GM19238 (cell line): Measurements from ENCODE around the gene KCNE2.
"Not testable (repeated sequence)": the region's sequence is repeated elsewhere in the genome, so short reads cannot be mapped to it uniquely, and the experiment has no call there.

Experiments used
- DNase-seq: peaks from one replicate; pipeline ENCODE4 v3.0.0; 2011; ENCODE audit warnings: low spot score; ENCODE audit not compliant: insufficient read length

KCNE2 gene

GRCh38 chr21:34353182-34353581 lies 10.6 kb upstream of the KCNE2 start:
- no peak for DNase-seq

- no peak for DNase-seq
Observed at GRCh38 chr21:34354836-34355235, 9.0 kb upstream of the KCNE2 start.

DNA sequence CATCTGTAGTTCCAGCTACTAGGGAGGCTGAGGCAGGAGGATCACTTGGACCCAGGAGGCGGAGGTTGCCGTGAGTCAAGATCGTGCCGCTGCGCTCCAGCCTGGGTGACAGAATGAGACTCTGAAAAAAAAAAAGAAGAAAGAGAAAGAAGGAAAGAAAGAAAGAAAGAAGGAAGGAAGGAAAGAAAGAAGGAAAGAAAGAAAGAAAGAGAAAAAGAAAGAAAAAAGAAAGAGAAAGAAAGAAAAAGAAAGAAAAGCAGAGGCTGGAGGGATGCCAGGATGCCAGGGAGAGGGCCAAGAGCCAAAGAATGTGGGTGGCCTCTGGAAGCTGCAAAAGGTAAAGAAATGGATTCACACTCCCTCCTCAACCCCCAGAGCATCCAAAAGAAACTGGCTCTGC lies 8.2 kb upstream of the KCNE2 start:
- DNase-seq: no peak

DNA sequence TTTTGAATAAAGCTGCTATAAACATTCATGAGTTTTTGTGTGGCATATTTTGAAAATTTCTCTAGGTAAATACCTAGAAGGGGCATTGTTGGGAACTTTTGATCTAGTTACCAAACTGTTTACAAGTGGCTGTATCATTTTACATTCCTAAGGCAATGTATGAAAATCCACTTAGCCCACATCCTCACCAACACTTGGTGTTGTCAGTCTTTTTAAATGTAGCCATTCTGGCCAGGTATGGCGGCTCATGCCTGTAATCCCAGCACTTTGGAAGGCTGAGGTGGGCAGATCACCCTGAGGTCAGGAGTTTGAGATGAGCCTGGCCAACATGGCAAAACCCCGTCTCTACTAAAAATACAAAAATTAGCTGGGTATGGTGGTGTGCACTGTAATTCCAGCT lies 5.9 kb upstream of the KCNE2 start:
- no peak for DNase-seq

DNA sequence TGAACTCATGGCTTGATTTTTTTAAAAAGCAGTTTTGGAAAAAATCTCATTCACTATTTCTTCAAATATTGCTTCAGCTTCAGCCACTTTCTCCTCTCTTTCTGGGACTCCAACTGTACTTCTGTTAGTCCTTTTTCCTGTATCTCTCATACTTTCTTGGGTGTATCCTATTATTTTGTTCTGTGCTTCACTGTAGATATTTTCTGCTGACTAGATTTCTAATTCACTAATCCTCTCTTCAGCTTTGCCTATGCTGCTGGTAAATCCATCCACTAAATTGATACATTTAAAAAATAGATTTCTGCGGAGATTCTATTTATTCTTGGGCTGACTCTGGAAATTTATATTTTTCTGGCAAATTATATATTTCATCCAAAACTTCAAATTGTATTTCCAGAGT lies 4.9 kb upstream of the KCNE2 start:
- DNase-seq: no peak

- no peak for DNase-seq
Observed at GRCh38 chr21:34360488-34361241, 3.1 kb upstream of the KCNE2 start.

- DNase-seq: no peak
Observed at GRCh38 chr21:34362136-34362444, 1.7 kb upstream of the KCNE2 start.

GRCh38 chr21:34362670-34363069 lies 1.1 kb upstream of the KCNE2 start:
- DNase-seq: no peak

GRCh38 chr21:34364921-34365320 lies 1.1 kb downstream of the KCNE2 start:
- DNase-seq: no peak

DNA sequence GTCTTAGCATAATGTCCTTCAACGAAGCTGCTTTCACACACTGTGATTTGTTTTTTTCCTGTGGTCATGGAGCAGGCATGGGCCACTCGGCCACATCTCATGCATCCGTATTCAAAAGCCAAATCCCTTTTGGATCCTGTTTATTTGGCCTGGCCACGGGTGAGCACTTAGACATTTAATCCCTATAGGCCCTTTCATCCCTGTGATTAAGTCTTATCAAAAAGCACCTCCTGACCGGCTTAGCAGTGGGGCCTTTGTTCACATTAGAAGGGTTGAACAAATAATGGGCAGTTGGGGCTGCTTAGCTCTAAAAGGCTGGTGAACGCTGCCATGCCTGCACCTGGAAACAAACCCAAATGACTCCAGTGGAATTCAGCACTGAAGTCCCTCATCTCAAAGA lies 2.0 kb downstream of the KCNE2 start:
- no peak for DNase-seq

DNA sequence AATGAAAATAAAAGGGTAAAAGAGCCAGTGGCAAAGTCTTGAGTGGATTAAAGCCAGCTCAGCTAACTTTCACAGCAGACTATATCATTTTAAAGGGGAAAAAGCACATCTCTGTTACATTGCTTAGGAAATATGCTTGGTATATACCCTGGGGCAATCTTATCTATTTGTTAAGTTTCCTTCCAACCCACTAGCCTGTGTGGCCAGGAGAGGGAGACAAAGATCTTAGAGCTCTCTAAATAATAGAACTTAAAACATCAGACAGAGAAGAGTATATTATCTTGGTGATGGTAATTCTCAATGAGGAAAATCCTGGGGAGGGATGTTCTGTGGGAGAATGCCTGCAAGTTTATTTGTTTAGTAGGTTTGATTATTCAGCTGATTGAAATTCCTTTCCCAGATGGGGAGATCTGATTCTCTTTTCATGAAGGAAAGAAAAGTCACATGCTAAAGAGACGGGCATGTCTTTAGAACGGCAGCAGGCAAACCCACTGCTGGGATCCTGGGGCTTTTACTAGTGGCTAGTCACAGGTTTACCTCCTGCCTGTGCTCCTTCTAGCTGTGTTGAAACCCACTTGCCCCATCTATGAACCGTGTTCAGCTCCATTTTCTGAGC lies 3.6 kb downstream of the KCNE2 start:
- no peak for DNase-seq

- DNase-seq: no peak
Observed at GRCh38 chr21:34369741-34370140, 5.9 kb downstream of the KCNE2 start.

DNA sequence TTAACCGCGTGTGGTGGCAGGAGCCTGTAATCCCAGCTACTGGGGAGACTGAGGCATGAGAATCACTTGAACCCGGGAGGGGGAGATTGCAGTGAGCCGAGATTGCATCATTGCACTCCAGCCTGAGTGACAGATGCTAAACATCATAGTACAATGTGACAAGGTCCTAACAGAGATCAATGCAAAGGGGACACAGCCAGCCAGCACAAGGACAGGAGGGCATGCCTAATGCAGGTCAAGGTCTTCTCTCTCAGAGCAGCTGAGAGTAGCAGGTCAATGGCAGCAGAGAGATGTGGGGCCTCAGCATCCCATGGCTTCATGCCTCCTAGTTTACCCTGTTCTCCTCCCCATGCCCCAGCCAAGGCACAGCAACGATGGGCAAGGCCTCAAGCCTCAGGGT lies 8.5 kb downstream of the KCNE2 start:
- DNase-seq: no peak

DNA sequence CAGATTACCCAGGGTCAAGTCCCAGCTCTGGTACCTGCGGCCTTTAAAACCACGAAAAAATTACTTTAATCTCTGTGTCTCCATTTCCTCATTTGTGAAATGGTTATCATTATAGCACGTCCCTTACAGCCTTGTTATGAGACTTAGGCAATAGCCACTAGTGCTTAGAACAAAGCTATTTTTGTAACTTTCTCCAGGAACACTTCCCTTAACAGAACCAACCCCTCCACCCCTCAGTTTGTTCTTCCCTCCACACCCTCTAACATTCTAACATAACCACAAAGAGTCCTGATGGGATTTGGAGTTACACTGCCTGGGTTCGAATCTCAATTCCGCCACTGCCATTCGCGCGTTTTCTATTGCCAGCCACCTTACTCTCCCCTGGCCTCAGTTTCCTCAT lies 10.7 kb downstream of the KCNE2 start:
- not testable (repeated sequence) for DNase-seq

DNA sequence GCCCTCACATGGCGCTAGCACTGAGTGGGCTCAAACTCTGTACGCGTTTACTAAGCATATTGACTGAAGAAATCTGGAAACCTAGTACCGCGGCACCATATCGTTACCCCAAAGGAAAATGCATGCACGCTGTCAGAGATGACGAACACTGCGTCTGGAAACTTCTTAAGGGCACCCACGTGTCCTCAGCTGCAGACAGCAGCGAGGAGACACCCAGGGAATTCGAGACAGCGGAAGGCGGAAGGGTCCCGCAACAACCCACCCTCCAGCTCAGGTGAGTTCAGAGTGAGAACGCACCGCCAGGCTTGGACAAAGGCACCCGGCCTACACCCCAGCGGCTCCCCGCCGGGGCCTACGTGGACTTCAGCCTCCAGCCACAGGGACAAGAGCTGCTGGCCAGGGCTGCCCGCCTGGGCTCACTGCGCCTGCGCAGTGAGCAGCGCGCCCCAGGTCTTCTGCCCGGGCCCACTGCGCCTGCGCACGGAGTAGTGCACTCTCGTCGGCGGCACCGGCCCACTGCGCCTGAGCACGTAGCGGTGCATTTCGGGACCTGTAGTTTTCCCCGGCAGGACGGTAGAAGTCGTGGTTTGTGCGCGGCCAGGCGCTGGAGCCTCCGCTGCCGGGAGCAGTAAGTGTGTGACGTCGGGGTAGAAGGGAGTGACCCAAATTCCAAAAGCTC lies 11.3 kb downstream of the KCNE2 start, which contains the start of gene SMIM11:
SMIM11 (plus strand) TSS at position 568 of the 679 bp plus-strand sequence. CDS start 3,998 bp downstream, outside the sequence.
- DNase-seq: not testable (repeated sequence)

GRCh38 chr21:34375619-34375972 lies 11.8 kb downstream of the KCNE2 start:
- DNase-seq: not testable (repeated sequence)

DNA sequence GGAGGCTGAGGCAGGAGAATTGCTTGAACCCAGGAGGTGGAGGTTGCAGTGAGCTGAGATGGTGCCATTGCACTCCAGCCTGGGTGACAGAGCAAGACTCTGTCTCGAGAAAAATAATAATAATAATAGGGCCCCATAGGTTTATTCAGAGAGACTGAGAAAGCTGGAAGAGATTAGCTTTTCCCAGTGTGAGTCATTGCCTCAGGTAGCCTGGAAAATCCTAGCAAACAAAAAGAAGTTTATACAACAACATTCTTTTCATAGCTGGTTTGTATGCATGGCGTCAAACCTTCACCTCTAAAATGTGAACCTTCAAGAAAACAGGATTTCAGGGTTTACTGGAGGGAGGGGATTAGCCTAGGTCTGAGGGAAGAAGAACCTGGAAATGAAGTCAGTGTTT lies 19.3 kb downstream of the KCNE2 start:
- DNase-seq: not testable (repeated sequence)

DNA sequence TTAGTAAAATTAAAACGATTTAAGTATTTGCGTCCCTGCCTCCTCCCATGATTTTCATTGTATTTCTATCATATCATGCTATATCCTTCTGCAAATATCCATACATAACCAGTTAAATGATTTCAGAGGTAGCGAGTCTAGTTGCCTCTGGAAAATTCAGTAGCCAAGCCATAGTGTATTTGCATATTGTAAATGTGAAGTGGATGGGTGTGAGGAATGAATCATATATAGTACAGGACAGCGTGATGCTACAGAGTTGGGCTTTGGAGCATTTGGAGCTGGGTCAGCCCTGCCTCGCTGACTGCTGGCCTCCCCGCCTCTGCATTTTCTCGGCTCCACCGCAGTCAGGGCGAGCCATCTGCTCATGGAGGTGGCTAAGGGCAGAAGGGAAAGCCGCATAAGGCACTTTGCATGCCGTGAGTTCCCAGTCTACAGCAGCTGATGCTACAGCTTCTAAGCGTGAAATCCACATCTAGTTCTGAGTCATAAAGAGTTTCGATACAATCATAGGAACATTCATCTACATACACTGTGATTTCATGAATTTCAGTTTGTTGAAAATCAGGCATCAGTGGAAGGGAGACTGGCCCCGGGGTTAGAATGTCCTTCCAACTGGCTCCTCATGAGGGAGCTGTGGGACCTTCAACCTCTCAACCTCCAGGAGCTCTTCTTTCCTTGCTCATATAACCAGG lies 20.1 kb downstream of the KCNE2 start:
- not testable (repeated sequence) for DNase-seq

DNA sequence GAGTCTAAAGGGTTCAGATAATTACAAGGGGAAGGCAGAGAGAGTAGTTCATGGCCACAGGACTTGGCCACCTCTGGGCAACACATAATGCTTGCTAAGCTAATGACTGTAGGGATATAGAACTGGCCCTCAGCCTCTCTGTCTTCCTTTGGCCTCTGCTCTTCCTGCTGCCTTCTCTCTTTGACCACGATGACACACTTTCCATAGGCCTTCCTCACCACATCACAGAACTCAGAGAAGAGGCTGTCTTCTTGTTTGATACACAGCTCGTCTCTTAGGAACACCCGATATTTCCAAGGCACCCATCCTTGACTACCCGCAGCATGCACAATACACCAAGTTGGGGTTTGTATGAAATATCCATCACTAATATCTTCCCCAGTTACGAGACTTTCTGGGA lies 36.7 kb downstream of the KCNE2 start:
- not testable (repeated sequence) for DNase-seq

- DNase-seq: not testable (repeated sequence)
Observed at GRCh38 chr21:34404742-34405141, 40.9 kb downstream of the KCNE2 start.

DNA sequence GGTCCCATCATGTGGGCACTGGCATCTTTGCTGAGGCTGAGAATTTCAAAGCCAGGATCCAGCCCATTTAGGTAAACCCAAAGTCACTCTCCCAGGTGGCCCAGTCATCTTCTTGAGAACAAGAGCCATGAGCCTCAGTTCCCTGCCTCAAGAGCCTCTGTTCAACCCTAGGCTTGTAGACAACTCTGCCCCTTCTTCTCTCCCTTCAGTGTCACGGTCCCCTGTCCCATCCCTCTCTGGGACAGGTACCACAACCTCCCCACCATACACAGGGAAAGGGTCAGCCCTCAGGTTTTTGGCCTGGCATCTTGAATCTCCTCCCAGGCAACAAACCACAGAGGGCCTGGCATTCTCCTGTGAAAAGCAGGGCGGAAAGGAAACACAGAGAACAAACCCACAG lies 41.9 kb downstream of the KCNE2 start:
- DNase-seq: not testable (repeated sequence)

GRCh38 chr21:34406102-34406501 lies 42.3 kb downstream of the KCNE2 start:
- not testable (repeated sequence) for DNase-seq
